K562 (cell line): ENCODE data around the gene CSTB. TPM values are rescaled to one million over a fixed set of nuclear protein-coding genes. Genes with fewer than 3 reads are reported as not detected.

ENCODE experiments used
- ATAC-seq: fragments of 200-7000 bp; cut with Tn5 transposase; 3 replicates; pipeline ENCODE4 v1.9.1; 2020; ENCODE audit warnings: moderate library complexity
- BruUV-seq: library from RNA; stranded (reverse); fragments of 400-500 nt; replicated peaks from 2 replicates; lab custom pipeline; 2021; lab: Mats Ljungman, UMichigan
- CTCF ChIA-PET: fragments of 300-600 bp; formaldehyde crosslinking; extraction: SDS; loops from one replicate; lab custom pipeline; 2021; ENCODE audit warnings: low intra/inter-chr PET ratio; lab: Yijun Ruan, JAX
- POLR2A ChIA-PET: fragments of 300-600, 350-650 bp; sonication (Branson Sonifier 250); formaldehyde crosslinking; extraction: SDS; loops from one replicate; lab custom pipeline; 2021; ENCODE audit warnings: antibody characterized with exemption, inconsistent platforms; lab: Yijun Ruan, JAX
- DNase-seq, 4 experiments: peaks; one replicate each; pipeline versions ENCODE4 v3.0.0 to v3.0.0-alpha.2; 2011 to 2018; ENCODE audit warnings: low spot score in 3 of 4, mixed read lengths in 3 of 4; ENCODE audit errors: extremely low read depth in 1 of 4
- FAIRE-seq: peaks from 2 replicates; lab custom pipeline; 2011; peaks lifted over from hg19 to GRCh38; lab: Jason Lieb, UNC
- H2AFZ ChIP-seq: 2 replicates; pipeline ENCODE4 v1.6.0; 2011; ENCODE audit warnings: low read depth, low read length, control low read depth, inconsistent platforms
- H3K27ac ChIP-seq: fragments of 200-600 bp; 3 replicates; pipeline ENCODE4 v1.8.0; 2011; ENCODE audit warnings: low read depth, mild to moderate bottlenecking, control low read depth, inconsistent platforms, low read length, moderate library complexity, mixed read lengths; ENCODE audit errors: extremely low read depth
- H3K27me3 ChIP-seq, 2 experiments: fragments of 300-600 bp in 1 of 2; 2 replicates in 1 of 2; 3 replicates in 1 of 2; pipeline versions ENCODE4 v1.6.0 to v1.8.0; 2011; ENCODE audit warnings: inconsistent platforms in 2 of 2, low read length in 2 of 2, mild to moderate bottlenecking in 1 of 2, mixed read lengths in 1 of 2, moderate library complexity in 1 of 2; ENCODE audit not compliant: control insufficient read depth in 2 of 2, insufficient read depth in 2 of 2
- H3K36me3 ChIP-seq: fragments of 300-600 bp; 3 replicates; pipeline ENCODE4 v1.8.0; 2011; ENCODE audit warnings: mild to moderate bottlenecking, low read length, inconsistent platforms; ENCODE audit not compliant: control insufficient read depth, insufficient read depth
- H3K4me1 ChIP-seq, 2 experiments: fragments of 200-600 bp in 1 of 2; replicated peaks in 1 of 2; 2 replicates in 1 of 2; 3 replicates in 1 of 2; pipeline versions ENCODE4 v1.5.1 to v1.8.0; 2011; ENCODE audit warnings: inconsistent platforms in 2 of 2, low read length in 2 of 2, mild to moderate bottlenecking in 1 of 2, mixed read lengths in 1 of 2, moderate library complexity in 1 of 2; ENCODE audit not compliant: control insufficient read depth in 2 of 2, insufficient read depth in 2 of 2
- H3K4me2 ChIP-seq: 2 replicates; pipeline ENCODE4 v1.6.1; 2011; ENCODE audit warnings: low read length, control low read depth, inconsistent platforms, mixed read lengths; ENCODE audit not compliant: insufficient read depth
- H3K4me3 ChIP-seq: fragments of 200-600 bp; sonication (generic), shearing (Covaris generic); 2 replicates; pipeline ENCODE4 v1.5.1; 2016; ENCODE audit warnings: control low read depth, inconsistent platforms
- H3K79me2 ChIP-seq: fragments of 200-600 bp; 3 replicates; pipeline ENCODE4 v1.8.0; 2011; ENCODE audit warnings: low read length, inconsistent platforms; ENCODE audit not compliant: control insufficient read depth, insufficient read depth
- H3K9ac ChIP-seq, 2 experiments: 2 replicates each; pipeline versions ENCODE4 v1.6.0 to v1.6.1; 2011; ENCODE audit warnings: low read depth in 2 of 2, low read length in 2 of 2, control low read depth in 1 of 2, inconsistent platforms in 1 of 2, mild to moderate bottlenecking in 1 of 2, mixed read lengths in 1 of 2; ENCODE audit not compliant: insufficient read depth in 1 of 2
- H3K9me1 ChIP-seq: one replicate; pipeline ENCODE4 v1.6.0; 2011; ENCODE audit warnings: inconsistent platforms, mild to moderate bottlenecking, low read length, moderate library complexity; ENCODE audit not compliant: control insufficient read depth, insufficient read depth
- H3K9me3 ChIP-seq: replicated peaks from 2 replicates; pipeline ENCODE4 v1.5.1; 2011; ENCODE audit warnings: low read depth, low read length, inconsistent platforms; ENCODE audit not compliant: control insufficient read depth, insufficient read depth
- H4K20me1 ChIP-seq: replicated peaks from 2 replicates; pipeline ENCODE4 v1.6.1; 2011; ENCODE audit warnings: low read length, inconsistent platforms, mixed read lengths; ENCODE audit not compliant: control insufficient read depth, insufficient read depth
- FOSL1 ChIP-seq: fragments of 200-800 bp; sonication (Bioruptor generic); conservative IDR thresholded peaks from 2 replicates; pipeline ENCODE4 v1.6.1; 2016; ENCODE audit warnings: missing genetic modification characterization, missing compliant biosample characterization
- HDAC3 ChIP-seq: fragments of 450-650 bp; IDR thresholded peaks from 2 replicates; pipeline ENCODE4 v1.6.1; 2018; ENCODE audit warnings: borderline replicate concordance, mild to moderate bottlenecking, moderate library complexity; ENCODE audit not compliant: partially characterized antibody
- NCOR1 ChIP-seq: fragments of 450-650 bp; IDR thresholded peaks from 2 replicates; pipeline ENCODE4 v1.6.1; 2016; ENCODE audit warnings: mild to moderate bottlenecking, moderate library complexity
- NRF1 ChIP-seq, 2 experiments: fragments of 450-650 bp; IDR thresholded peaks in 1 of 2; conservative IDR thresholded peaks in 1 of 2; 2 replicates each; pipeline ENCODE4 v1.6.1; 2014; ENCODE audit warnings: mild to moderate bottlenecking in 2 of 2
- SIRT6 ChIP-seq: IDR thresholded peaks from one replicate; pipeline ENCODE4 v1.6.1; 2012; ENCODE audit warnings: low read depth, mild to moderate bottlenecking, control low read depth, inconsistent platforms, low read length, moderate library complexity
- SMAD1 ChIP-seq: fragments of 150-350 bp; IDR thresholded peaks from 2 replicates; pipeline ENCODE4 v1.6.1; 2014; ENCODE audit warnings: low read length, low read depth; ENCODE audit not compliant: partially characterized antibody
- SUPT5H ChIP-seq: fragments of 450-650 bp; IDR thresholded peaks from 2 replicates; pipeline ENCODE4 v1.6.1; 2016
- THRB ChIP-seq: fragments of 450-650 bp; formaldehyde crosslinking; conservative IDR thresholded peaks from 2 replicates; pipeline ENCODE4 v1.4.0; 2022; ENCODE audit warnings: mild to moderate bottlenecking, missing genetic modification characterization
- USF2 ChIP-seq: sonication (generic); formaldehyde crosslinking; IDR thresholded peaks from 2 replicates; pipeline ENCODE4 v1.5.0; 2020; ENCODE audit warnings: missing genetic modification reagents
- ZKSCAN3 ChIP-seq: fragments of 250-450 bp; sonication (Bioruptor Pico); IDR thresholded peaks from 2 replicates; pipeline ENCODE4 v1.4.0; 2020
- ZNF77 ChIP-seq: fragments of 250-450 bp; sonication (Bioruptor Pico); IDR thresholded peaks from 2 replicates; pipeline ENCODE4 v1.5.0; 2020
- WGBS: fragments of 100-300 bp; shearing (Covaris generic); methylation state at CpG from one replicate; pipeline ENCODE4 v1.1.6; 2016; ENCODE audit warnings: low coverage, mixed read lengths; ENCODE audit not compliant: insufficient coverage; ENCODE audit errors: missing lambda C conversion rate; 5-methylcytosine and 5-hydroxymethylcytosine counted together
- in situ Hi-C: fragments of 300-500 bp; cut with MboI; formaldehyde crosslinking; loops from 4 replicates; pipeline ENCODE4 v1.15.0; 2018; ENCODE audit warnings: inconsistent platforms, mixed read lengths
- intact Hi-C: fragments of 100-400 bp; cut with micrococcal nuclease; formaldehyde crosslinking; loops from 2 replicates; pipeline ENCODE4 v1.14.2; 2022
- polyA plus RNA-seq, 8 experiments: library from polyadenylated mRNA; depleted of rRNA in 4 of 8; stranded (reverse) in 5 of 8; unstranded in 3 of 8; fragments of >200 nt; fragmentation: Nextera tagmentation in 2 of 8; fragmentation: Illumina TruSeq in 1 of 8; extraction: Ambion mirVana in 2 of 8; extraction: Trizol in 1 of 8; gene quantifications; 2 replicates each; pipeline versions ENCODE4 v1.2.1 to v1.2.3, GENCODE V29; 2011 to 2014; ENCODE audit warnings: inconsistent platforms in 1 of 8, missing spikeins in 1 of 8
- total RNA-seq, 7 experiments: library from RNA; depleted of rRNA in 6 of 7; stranded (reverse); fragments of >200 nt in 6 of 7; fragmentation: Illumina TruSeq in 2 of 7; extraction: Trizol in 2 of 7; gene quantifications; 2 replicates each; pipeline versions ENCODE4 v1.2.1 to v1.2.3, GENCODE V29; 2011 to 2021; ENCODE audit warnings: low replicate concordance in 1 of 7

Gene CSTB
- total and polyA plus RNA-seq, 9 of the 15 experiments (the other 6 are each of a cell fraction or from before 2014, with no cell fraction given) = 12.4 to 65.0 (median 31.7) TPM

GRCh38 chr21:43777953-43778352, 1.8 kb upstream of the CSTB start:
- Histone ChIP-seq H3K36me3 (peaks cover 19% of the 10 kb centered on the region), H4K20me1 (no peaks in the 10 kb centered on the region), H3K79me2 (peaks cover 18% of the 10 kb centered on the region), H3K4me3 (no peak overlapping the region), H3K27me3 (no peaks in the 10 kb centered on the region), H3K4me1 (peaks cover 15 to 48% of the 10 kb centered on the region in 2 experiments), H3K9me3 (no peaks in the 10 kb centered on the region), H2AFZ (no peak overlapping the region), H3K27ac (no peak overlapping the region), H3K9ac (peak overlapping the region in 1 of 2 experiments; percentile 21; a peak in 1 of 4 replicates), H3K9me1 (peaks cover 2% of the 10 kb centered on the region), H3K4me2 (no peak overlapping the region)
- POLR2A ChIA-PET = interaction anchor here (0.6 to 1.0 kb wide), 3 partner anchors 10 to 31 kb away, joined by 3 to 5 read pairs (median 5); partner anchors contain the start of gene RRP1
- CTCF ChIA-PET = no interaction called here
- WGBS = 93% methylated on average over 5 of the region's 5 CpGs
- TSS peak; percentile 54 for BruUV-seq
- FAIRE-seq (no peak), ATAC-seq (no peak), DNase-seq (no peak)
- no peak for TF ChIP-seq NRF1 (conservative IDR thresholded peaks at IDR 0.05 in 1 of 2, IDR thresholded peaks at IDR 0.05 in 1 of 2)
- no peak for TF ChIP-seq ZNF77 (CRISPR knock-in tag)
- TF ChIP-seq NCOR1 = no peak
- no peak for TF ChIP-seq ZKSCAN3 (CRISPR knock-in tag)
- TF ChIP-seq SMAD1 = no peak
- TF ChIP-seq SIRT6 = no peak
- TF ChIP-seq USF2 (CRISPR knock-in tag) = no peak
- no peak for TF ChIP-seq SUPT5H
- no peak for TF ChIP-seq THRB (CRISPR knock-in tag)
- TF ChIP-seq HDAC3 = no peak
- no peak for TF ChIP-seq FOSL1
- intact Hi-C loops = no loop called here
- in situ Hi-C loops = loop anchor here (25.0 kb wide), 1 partner anchor 359 kb away; the partner anchor contains the start of gene GATD3
